ENCODE data around the gene CREB3L2. TPM values are rescaled to one million over a fixed set of nuclear protein-coding genes. Genes with fewer than 3 reads are reported as not detected.

Gene CREB3L2
- total and polyA plus RNA-seq, 2 experiments from 2014 or later = 37.6 to 38.3 TPM

GRCh38 chr7:137925754-137926153 is 76.1 kb downstream of the CREB3L2 start:
- H3K4me2 ChIP-seq = no peak overlapping the region
- H3K27ac ChIP-seq = no peak overlapping the region
- H3K36me3 ChIP-seq (replicated peaks; ENCODE audit: insufficient read depth, low read depth) = no peaks in the 10 kb centered on the region
- no peaks in the 10 kb centered on the region for H3K4me1 ChIP-seq (ENCODE audit: insufficient read depth)
- H4K20me1 ChIP-seq (ENCODE audit: insufficient read depth, poor library complexity, severe bottlenecking) = no peaks in the 10 kb centered on the region
- H2AFZ ChIP-seq = no peak overlapping the region
- no peaks in the 10 kb centered on the region for H3K9me3 ChIP-seq (ENCODE audit: low read depth)
- H3K9me2 ChIP-seq (replicated peaks; ENCODE audit: insufficient read depth) = no peaks in the 10 kb centered on the region
- TF ChIP-seq EZH2 (IDR thresholded peaks at IDR 0.05; ENCODE audit: borderline replicate concordance) (no peak), EZH2phosphoT487 (IDR thresholded peaks at IDR 0.05; ENCODE audit: low read depth, severe bottlenecking, unreplicated experiment) (no peak), CTCF (IDR thresholded peaks at IDR 0.05; ENCODE audit: poor library complexity) (no peak)
- no peak for DNase-seq (ENCODE audit: low spot score)
- H3K79me2 ChIP-seq = peaks cover 87% of the 10 kb centered on the region
- H3K27me3 ChIP-seq = no peaks in the 10 kb centered on the region
- H3K4me3 ChIP-seq = no peak overlapping the region
- 75% methylated on average over 4 of the region's 4 CpGs for WGBS (ENCODE audit: low lambda C conversion rate, missing lambda C conversion rate)

- H3K4me1 ChIP-seq (ENCODE audit: insufficient read depth) = no peaks in the 10 kb centered on the region
Observed at GRCh38 chr7:137925091-137925490, 76.8 kb downstream of the CREB3L2 start.

GRCh38 chr7:137923380-137923779 is 78.5 kb downstream of the CREB3L2 start:
- H2AFZ ChIP-seq = no peak overlapping the region
- H3K9me2 ChIP-seq (replicated peaks; ENCODE audit: insufficient read depth) = no peaks in the 10 kb centered on the region
- H3K36me3 ChIP-seq (replicated peaks; ENCODE audit: insufficient read depth, low read depth) = no peaks in the 10 kb centered on the region
- no peaks in the 10 kb centered on the region for H4K20me1 ChIP-seq (ENCODE audit: insufficient read depth, poor library complexity, severe bottlenecking)
- no peaks in the 10 kb centered on the region for H3K27me3 ChIP-seq
- no peak overlapping the region for H3K27ac ChIP-seq
- peaks cover 85% of the 10 kb centered on the region for H3K79me2 ChIP-seq
- no peaks in the 10 kb centered on the region for H3K4me1 ChIP-seq (ENCODE audit: insufficient read depth)
- DNase-seq (ENCODE audit: low spot score) = no peak
- H3K9me3 ChIP-seq (ENCODE audit: low read depth) = no peaks in the 10 kb centered on the region
- 89% methylated on average over 5 of the region's 5 CpGs for WGBS (ENCODE audit: low lambda C conversion rate, missing lambda C conversion rate)
- H3K4me3 ChIP-seq = no peak overlapping the region
- H3K4me2 ChIP-seq = no peak overlapping the region
- TF ChIP-seq EZH2phosphoT487 (IDR thresholded peaks at IDR 0.05; ENCODE audit: low read depth, severe bottlenecking, unreplicated experiment) (no peak), CTCF (IDR thresholded peaks at IDR 0.05; ENCODE audit: poor library complexity) (no peak), EZH2 (IDR thresholded peaks at IDR 0.05; ENCODE audit: borderline replicate concordance) (no peak)

More at GRCh38 chr7:137925091-137925490, 76.8 kb downstream of the CREB3L2 start:
- H2AFZ ChIP-seq = no peak overlapping the region
- H3K4me2 ChIP-seq = no peak overlapping the region
- no peaks in the 10 kb centered on the region for H3K9me2 ChIP-seq (replicated peaks; ENCODE audit: insufficient read depth)
- H3K79me2 ChIP-seq = peaks cover 85% of the 10 kb centered on the region
- H3K4me3 ChIP-seq = no peak overlapping the region
- no peak overlapping the region for H3K27ac ChIP-seq
- H3K9me3 ChIP-seq (ENCODE audit: low read depth) = no peaks in the 10 kb centered on the region
- DNase-seq (ENCODE audit: low spot score) = no peak
- no peaks in the 10 kb centered on the region for H3K27me3 ChIP-seq
- no peaks in the 10 kb centered on the region for H4K20me1 ChIP-seq (ENCODE audit: insufficient read depth, poor library complexity, severe bottlenecking)
- TF ChIP-seq CTCF (IDR thresholded peaks at IDR 0.05; ENCODE audit: poor library complexity) = no peak
- no peak for TF ChIP-seq EZH2phosphoT487 (IDR thresholded peaks at IDR 0.05; ENCODE audit: low read depth, severe bottlenecking, unreplicated experiment)
- TF ChIP-seq EZH2 (IDR thresholded peaks at IDR 0.05; ENCODE audit: borderline replicate concordance) = no peak
- no peaks in the 10 kb centered on the region for H3K36me3 ChIP-seq (replicated peaks; ENCODE audit: insufficient read depth, low read depth)

Measured in hepatocyte (in vitro differentiated cells).